Activated CD8-positive, alpha-beta T cell treated with anti-CD3 and anti-CD28 coated beads, Interleukin-2, amount 10 ng/mL, durations not matched to agents 7 days and 5 days (primary cell): ENCODE data around the gene MTM1. TPM values are rescaled to one million over a fixed set of nuclear protein-coding genes. Genes with fewer than 3 reads are reported as not detected.

Experiments used
- ATAC-seq: fragments of 150-1000 bp; cut with Tn5 transposase; one replicate; pipeline ENCODE4 v1.10.0; 2021; ENCODE audit warnings: moderate library complexity
- CTCF ChIA-PET: fragments of 350-600 bp; sonication (Branson Sonifier 250); formaldehyde crosslinking; loops from one replicate; lab custom pipeline; 2021; ENCODE audit warnings: antibody characterized with exemption; lab: Charles Lee
- POLR2A ChIA-PET: fragments of 350-600 bp; sonication (Branson Sonifier 250); formaldehyde crosslinking; loops from one replicate; lab custom pipeline; 2021; ENCODE audit warnings: antibody characterized with exemption; lab: Charles Lee
- DNase-seq: peaks from one replicate; pipeline ENCODE4 v3.0.0-alpha.2; 2020
- H3K27ac Mint-ChIP-seq: one replicate; pipeline ENCODE4 v1.8.0; 2021; ENCODE audit warnings: mild to moderate bottlenecking, mixed read lengths
- H3K27me3 Mint-ChIP-seq: one replicate; pipeline ENCODE4 v1.8.0; 2021; ENCODE audit warnings: low read depth, mixed read lengths
- H3K36me3 Mint-ChIP-seq: one replicate; pipeline ENCODE4 v1.8.0; 2021; ENCODE audit warnings: low read depth, mixed read lengths
- H3K4me1 Mint-ChIP-seq: one replicate; pipeline ENCODE4 v1.8.0; 2021; ENCODE audit warnings: low read depth, mixed read lengths
- H3K4me3 Mint-ChIP-seq: one replicate; pipeline ENCODE4 v1.8.0; 2021; ENCODE audit warnings: mild to moderate bottlenecking, mixed read lengths
- H3K9me3 Mint-ChIP-seq: one replicate; pipeline ENCODE4 v1.8.0; 2022; ENCODE audit warnings: mixed read lengths; ENCODE audit not compliant: insufficient read depth
- total RNA-seq, 2 experiments: library from RNA; stranded (reverse); gene quantifications; one replicate each; pipeline ENCODE4 v1.2.3, GENCODE V29; 2021

MTM1 gene
- total RNA-seq, 2 experiments from 2014 or later: 28.7 to 34.8 TPM

DNA sequence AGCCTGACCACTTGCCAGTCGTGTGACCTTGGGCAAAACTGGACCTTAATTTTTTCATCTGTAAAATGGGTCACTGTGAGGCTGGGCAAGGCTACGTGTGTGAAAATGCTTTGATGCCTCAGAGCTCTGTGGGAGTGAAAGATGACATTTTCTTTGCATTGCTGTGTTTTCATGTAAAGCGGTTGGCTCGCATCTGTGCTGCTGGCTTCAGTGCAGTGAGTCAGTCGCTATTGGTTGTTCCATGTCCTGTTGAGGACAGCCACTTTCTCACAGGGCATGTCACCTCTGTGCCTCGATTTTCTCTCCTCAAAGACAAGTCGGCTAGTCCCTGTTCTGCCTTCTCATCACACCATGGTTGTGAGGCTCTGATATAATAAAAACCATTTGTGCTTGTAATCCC lies 129.2 kb downstream of the MTM1 start:
- Mint-ChIP-seq H3K27me3 (no peaks in the 10 kb centered on the region), H3K27ac (peak overlapping the region; percentile 49), H3K4me1 (peaks cover 31% of the 10 kb centered on the region), H3K9me3 (no peaks in the 10 kb centered on the region), H3K4me3 (no peak overlapping the region), H3K36me3 (peaks cover 40% of the 10 kb centered on the region)
- ChIA-PET POLR2A (no interaction called here), CTCF (interaction anchor here (1.9 kb wide), 1 partner anchor 12 kb away, joined by 5 read pairs; no protein-coding TSS in a partner anchor)
- ATAC-seq (no peak), DNase-seq (no peak)

DNA sequence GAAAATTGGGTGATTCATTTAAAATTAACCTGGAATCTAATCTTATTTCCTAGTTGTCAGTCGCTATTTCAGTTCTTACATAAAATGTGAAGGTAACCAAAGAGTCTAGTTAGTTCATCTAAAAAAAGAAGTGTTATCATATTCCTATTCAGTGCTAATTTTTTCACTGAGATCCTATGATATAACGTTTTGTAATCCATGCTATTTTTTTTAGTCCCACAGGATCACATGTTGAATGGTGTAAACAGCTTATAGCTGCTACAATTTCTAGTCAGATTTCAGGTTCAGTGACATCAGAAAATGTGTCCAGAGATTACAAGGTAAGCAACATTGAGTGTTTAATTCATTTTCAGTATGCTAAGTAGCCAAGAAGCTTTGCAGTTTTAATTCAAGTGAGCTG lies 130.6 kb downstream of the MTM1 start:
- Mint-ChIP-seq H3K27ac (no peak overlapping the region), H3K4me3 (no peak overlapping the region), H3K4me1 (peaks cover 35% of the 10 kb centered on the region), H3K36me3 (peaks cover 48% of the 10 kb centered on the region), H3K9me3 (no peaks in the 10 kb centered on the region), H3K27me3 (no peaks in the 10 kb centered on the region)
- POLR2A ChIA-PET: interaction anchor here (0.6 kb wide), 1 partner anchor 15 kb away, joined by 4 read pairs; no protein-coding TSS in a partner anchor
- DNase-seq: no peak
- no peak for ATAC-seq
- CTCF ChIA-PET: interaction anchor here (1.0 to 2.9 kb wide), 4 partner anchors 10 to 17 kb away, joined by 3 to 8 read pairs (median 4); no protein-coding TSS in a partner anchor

DNA sequence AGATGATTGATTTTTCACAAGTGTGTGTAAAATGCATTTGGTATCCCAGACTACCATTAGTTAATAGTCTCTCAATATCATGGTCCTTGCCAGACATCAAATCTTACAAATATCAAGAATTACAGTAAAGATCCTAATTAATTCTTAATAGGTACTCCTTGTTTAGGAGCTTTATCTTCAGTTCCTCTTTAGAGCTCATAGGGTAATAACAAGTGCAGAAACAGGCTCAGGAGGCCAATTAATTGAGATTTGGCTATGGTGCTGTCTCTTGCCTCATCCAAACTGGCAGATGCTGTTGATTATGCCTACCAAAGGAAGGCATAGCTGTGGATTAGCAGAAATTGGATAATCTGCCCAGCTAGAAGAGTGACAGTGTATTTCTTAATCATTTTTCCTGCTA lies 131.7 kb downstream of the MTM1 start:
- no peak for ATAC-seq
- Mint-ChIP-seq H3K27ac (no peak overlapping the region), H3K9me3 (no peaks in the 10 kb centered on the region), H3K27me3 (no peaks in the 10 kb centered on the region), H3K4me3 (no peak overlapping the region), H3K36me3 (peaks cover 52% of the 10 kb centered on the region), H3K4me1 (peaks cover 35% of the 10 kb centered on the region)
- ChIA-PET CTCF (interaction anchor here (1.0 to 2.9 kb wide), 5 partner anchors 8 to 17 kb away, joined by 3 to 9 read pairs (median 5); no protein-coding TSS in a partner anchor), POLR2A (no interaction called here)
- DNase-seq: no peak

DNA sequence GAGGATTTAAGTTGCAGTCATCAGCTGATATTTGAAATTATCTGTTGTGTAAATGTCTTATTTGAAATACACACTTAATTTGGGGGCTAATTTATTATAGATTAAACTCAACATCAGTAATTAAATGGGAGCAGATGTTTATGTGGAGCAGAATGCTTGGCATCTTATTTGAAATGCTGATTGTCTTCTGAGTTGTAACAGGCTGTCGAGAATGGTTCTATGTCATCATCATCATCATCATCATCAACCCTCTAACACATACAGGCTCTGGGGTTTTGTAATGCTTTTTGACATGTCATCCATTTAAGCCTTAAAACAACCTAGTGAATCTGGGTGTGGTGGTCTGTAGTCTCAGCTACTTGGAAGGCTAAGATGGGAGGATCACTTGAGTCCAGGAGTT lies 133.0 kb downstream of the MTM1 start:
- ATAC-seq: no peak
- no peaks in the 10 kb centered on the region for H3K27me3 Mint-ChIP-seq
- H3K4me3 Mint-ChIP-seq: no peak overlapping the region
- CTCF ChIA-PET: interaction anchor here (1.0 to 2.9 kb wide), 3 partner anchors 10 to 18 kb away, joined by 5 to 9 read pairs (median 8); no protein-coding TSS in a partner anchor
- no peak for DNase-seq
- POLR2A ChIA-PET: interaction anchor here (0.7 kb wide), 1 partner anchor 133 kb away, joined by 3 read pairs; the partner anchor contains the start of gene MTM1
- H3K9me3 Mint-ChIP-seq: no peaks in the 10 kb centered on the region
- no peak overlapping the region for H3K27ac Mint-ChIP-seq
- peaks cover 26% of the 10 kb centered on the region for H3K4me1 Mint-ChIP-seq
- H3K36me3 Mint-ChIP-seq: peaks cover 53% of the 10 kb centered on the region

DNA sequence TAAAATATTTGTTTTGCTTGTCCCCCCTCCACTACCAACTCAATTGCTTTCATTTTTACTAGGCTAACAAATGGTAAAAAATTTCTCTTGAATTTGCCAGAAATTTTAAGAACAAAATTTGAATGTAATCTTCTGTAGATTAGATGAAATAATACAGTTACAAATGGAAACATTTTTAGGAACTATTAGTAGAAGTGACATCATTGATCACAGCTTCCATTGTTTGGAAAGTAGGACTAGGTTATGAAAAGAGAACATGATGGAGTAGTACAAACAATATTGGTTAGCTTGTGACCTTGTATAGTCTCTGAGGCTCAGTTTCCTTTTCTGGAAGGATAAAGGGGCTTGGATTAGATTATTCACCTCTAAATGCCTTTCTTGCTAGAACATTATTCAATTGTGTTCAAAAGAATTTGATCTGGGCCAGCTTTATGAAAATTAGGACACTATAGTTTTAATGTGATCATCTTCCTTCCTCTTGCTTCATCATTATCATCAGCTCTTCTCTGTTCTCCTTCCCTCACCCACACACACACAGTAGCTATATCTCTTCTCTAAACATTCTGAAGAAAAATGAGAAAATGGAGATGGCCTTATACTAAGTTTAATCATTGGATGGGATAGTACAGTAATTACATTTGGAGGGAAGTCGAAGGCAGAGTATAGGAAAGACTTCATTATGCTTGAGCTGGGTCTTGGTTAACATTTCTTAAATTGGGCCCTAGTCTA lies 134.7 kb downstream of the MTM1 start:
- no peak overlapping the region for H3K4me3 Mint-ChIP-seq

DNA sequence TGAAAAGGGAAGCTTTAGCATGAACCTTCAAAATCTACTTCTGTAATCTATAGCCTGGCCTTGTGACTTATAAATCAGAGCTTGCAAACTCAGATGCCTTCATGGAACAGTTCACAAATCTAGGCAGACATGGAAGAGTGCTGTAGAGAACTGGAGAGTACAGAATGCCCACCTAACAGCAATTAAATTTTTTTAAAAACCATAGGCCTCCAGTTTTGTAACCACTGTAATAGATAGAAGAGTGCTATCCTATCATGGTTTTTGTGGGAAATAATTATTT lies 135.2 kb downstream of the MTM1 start:
- CTCF ChIA-PET: interaction anchor here (2.3 kb wide), 1 partner anchor 20 kb away, joined by 12 read pairs; no protein-coding TSS in a partner anchor
- DNase-seq (no peak), ATAC-seq (no peak)
- H3K36me3 Mint-ChIP-seq: peaks cover 55% of the 10 kb centered on the region
- no peaks in the 10 kb centered on the region for H3K9me3 Mint-ChIP-seq
- POLR2A ChIA-PET: interaction anchor here (1.7 kb wide), 1 partner anchor 11 kb away, joined by 6 read pairs; the partner anchor contains the start of gene MTMR1
- H3K4me3 Mint-ChIP-seq: no peak overlapping the region
- H3K27ac Mint-ChIP-seq: no peak overlapping the region
- no peaks in the 10 kb centered on the region for H3K27me3 Mint-ChIP-seq
- H3K4me1 Mint-ChIP-seq: peaks cover 13% of the 10 kb centered on the region

More for the DNA sequence above, 134.7 kb downstream of the MTM1 start:
- CTCF ChIA-PET: interaction anchor here (1.2 to 2.3 kb wide), 2 partner anchors 11 to 20 kb away, joined by 3 to 12 read pairs; no protein-coding TSS in a partner anchor
- no peaks in the 10 kb centered on the region for H3K27me3 Mint-ChIP-seq
- peaks cover 54% of the 10 kb centered on the region for H3K36me3 Mint-ChIP-seq
- ATAC-seq (no peak), DNase-seq (no peak)
- no peak overlapping the region for H3K27ac Mint-ChIP-seq
- POLR2A ChIA-PET: interaction anchor here (0.7 to 1.7 kb wide), 2 partner anchors 11 to 40 kb away, joined by 3 to 6 read pairs; partner anchors contain the start of gene MTMR1
- H3K9me3 Mint-ChIP-seq: no peaks in the 10 kb centered on the region
- peaks cover 13% of the 10 kb centered on the region for H3K4me1 Mint-ChIP-seq

DNA sequence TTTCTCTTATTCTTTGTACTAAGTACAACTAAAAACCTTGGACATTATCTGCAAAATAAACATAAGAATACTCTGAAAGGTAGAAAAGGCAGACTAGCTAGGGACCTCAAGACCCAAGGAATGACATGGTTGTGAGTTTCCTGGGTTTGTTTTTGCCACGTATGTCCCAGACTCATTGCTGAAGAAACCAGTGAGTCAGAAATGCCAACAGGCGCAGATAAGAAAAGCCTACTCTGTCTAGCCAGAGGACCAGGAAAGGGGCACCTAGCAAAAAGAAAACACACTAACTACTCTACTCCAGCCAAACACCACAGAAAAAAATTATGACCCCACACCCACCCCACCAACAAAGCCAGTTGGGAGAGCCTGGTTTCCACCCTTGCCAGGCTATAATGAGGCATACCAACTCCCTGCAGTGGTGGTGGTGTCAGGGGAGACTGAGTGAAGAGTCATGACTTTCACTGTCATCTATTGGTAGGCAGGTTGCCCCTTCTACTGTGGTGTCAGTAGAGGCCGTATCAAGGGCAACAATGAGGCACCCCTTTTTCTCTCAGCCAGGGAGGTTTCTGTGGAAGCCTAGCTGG lies 135.7 kb downstream of the MTM1 start:
- no peaks in the 10 kb centered on the region for H3K27me3 Mint-ChIP-seq
- no peak overlapping the region for H3K4me3 Mint-ChIP-seq
- H3K9me3 Mint-ChIP-seq: no peaks in the 10 kb centered on the region
- peaks cover 13% of the 10 kb centered on the region for H3K4me1 Mint-ChIP-seq
- no peak overlapping the region for H3K27ac Mint-ChIP-seq
- DNase-seq: no peak
- no peak for ATAC-seq
- CTCF ChIA-PET: interaction anchor here (2.3 kb wide), 1 partner anchor 21 kb away, joined by 12 read pairs; no protein-coding TSS in a partner anchor
- peaks cover 58% of the 10 kb centered on the region for H3K36me3 Mint-ChIP-seq
- POLR2A ChIA-PET: interaction anchor here (1.7 kb wide), 1 partner anchor 12 kb away, joined by 6 read pairs; the partner anchor contains the start of gene MTMR1

DNA sequence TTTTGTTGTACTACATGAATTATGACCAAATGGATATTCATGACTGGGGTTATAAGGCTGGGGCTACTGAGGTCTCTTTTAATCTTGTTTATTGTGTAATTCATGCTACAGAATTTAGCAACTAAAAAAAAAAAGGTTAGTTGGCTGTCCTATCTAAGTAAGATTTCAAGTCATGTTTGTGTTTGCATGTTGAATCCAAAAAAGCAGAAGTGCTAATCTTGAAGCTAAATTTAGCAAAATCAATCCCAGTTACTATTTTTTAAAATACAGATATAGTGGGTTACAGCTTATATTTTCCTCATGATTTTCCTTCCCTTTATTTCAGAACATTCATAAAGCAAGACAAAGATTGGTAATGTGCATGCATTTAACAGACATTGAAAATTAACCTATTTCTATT lies 144.2 kb downstream of the MTM1 start:
- CTCF ChIA-PET: interaction anchor here (0.6 to 1.7 kb wide), 3 partner anchors 29 to 116 kb away, joined by 3 to 8 read pairs (median 5); no protein-coding TSS in a partner anchor
- no peaks in the 10 kb centered on the region for H3K27me3 Mint-ChIP-seq
- ATAC-seq: no peak
- DNase-seq: no peak
- peaks cover 12% of the 10 kb centered on the region for H3K36me3 Mint-ChIP-seq
- no peaks in the 10 kb centered on the region for H3K9me3 Mint-ChIP-seq
- H3K27ac Mint-ChIP-seq: no peak overlapping the region
- H3K4me3 Mint-ChIP-seq: no peak overlapping the region
- POLR2A ChIA-PET: no interaction called here
- peaks cover 21% of the 10 kb centered on the region for H3K4me1 Mint-ChIP-seq

DNA sequence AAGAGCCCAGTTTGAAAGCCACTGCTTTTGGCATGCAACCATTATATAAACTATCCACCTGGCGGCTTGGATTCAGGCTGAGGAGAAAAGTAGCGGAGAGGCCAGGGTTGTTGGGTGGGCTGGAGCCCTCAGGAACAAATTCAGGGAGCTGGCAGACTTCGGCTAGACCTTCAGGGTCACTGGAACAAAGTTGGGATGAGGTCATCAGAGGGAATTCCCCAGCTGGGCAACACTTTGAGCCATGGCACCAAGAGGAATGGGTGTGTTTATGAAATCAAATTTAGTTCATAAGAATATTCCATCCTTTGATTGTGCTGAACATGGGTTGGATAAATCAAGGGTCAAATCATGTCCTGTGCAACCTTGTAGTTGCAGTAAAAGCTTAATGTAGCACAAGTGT lies 146.8 kb downstream of the MTM1 start:
- Mint-ChIP-seq H3K4me3 (no peak overlapping the region), H3K27ac (no peak overlapping the region), H3K4me1 (peaks cover 14% of the 10 kb centered on the region), H3K9me3 (no peaks in the 10 kb centered on the region), H3K27me3 (no peaks in the 10 kb centered on the region), H3K36me3 (peaks cover 4% of the 10 kb centered on the region)
- DNase-seq (no peak), ATAC-seq (no peak)
- POLR2A ChIA-PET: interaction anchor here (1.1 to 1.4 kb wide), 2 partner anchors 23 to 69 kb away, joined by 3 read pairs; no protein-coding TSS in a partner anchor
- CTCF ChIA-PET: interaction anchor here (1.1 to 5.6 kb wide), 10 partner anchors 14 to 246 kb away, joined by 3 to 65 read pairs (median 5); no protein-coding TSS in a partner anchor

DNA sequence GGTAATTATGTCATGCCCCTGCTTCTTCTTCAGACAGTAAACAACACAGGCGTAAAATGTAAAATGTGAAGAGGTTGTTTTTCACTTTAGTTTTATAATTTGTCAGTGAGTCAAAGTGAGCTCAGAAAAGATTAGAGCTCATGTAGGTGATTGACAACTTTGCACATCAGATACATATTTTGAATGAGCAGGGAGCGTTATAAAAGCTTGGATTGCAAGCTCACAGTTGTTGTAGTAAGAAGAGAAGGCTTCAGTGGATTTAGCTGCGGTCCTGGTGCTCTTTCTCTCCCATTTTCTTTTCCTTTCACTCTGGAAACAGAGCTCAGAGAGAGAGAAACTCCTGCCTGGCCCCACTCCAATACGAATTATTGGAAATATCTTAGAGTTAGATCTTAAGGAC lies 151.2 kb downstream of the MTM1 start:
- Mint-ChIP-seq H3K36me3 (peaks cover 25% of the 10 kb centered on the region), H3K27ac (no peak overlapping the region), H3K27me3 (no peaks in the 10 kb centered on the region), H3K9me3 (no peaks in the 10 kb centered on the region), H3K4me1 (peaks cover 4% of the 10 kb centered on the region), H3K4me3 (no peak overlapping the region)
- POLR2A ChIA-PET: no interaction called here
- DNase-seq (no peak), ATAC-seq (no peak)
- CTCF ChIA-PET: interaction anchor here (0.8 to 5.6 kb wide), 4 partner anchors 26 to 354 kb away, joined by 3 to 65 read pairs (median 4); partner anchors contain the start of gene MTMR1
